SH-SY5Y (cell line): ENCODE data around the gene GNAL.

Experiments
- GATA2 ChIP-seq: IDR thresholded peaks from 2 replicates; pipeline ENCODE4 v1.6.1; 2011; ENCODE audit warnings: mild to moderate bottlenecking, low read depth, low read length
- GATA3 ChIP-seq: IDR thresholded peaks from 2 replicates; pipeline ENCODE4 v1.6.1; 2011; ENCODE audit warnings: low read depth, mild to moderate bottlenecking, low read length, moderate library complexity

GRCh38 chr18:11739893-11740292, 50.8 kb downstream of the GNAL start:
- no peak for TF ChIP-seq GATA3
- TF ChIP-seq GATA2, result no peak
